ENCODE measurements around the gene RFTN1. TPM values are rescaled to one million over a fixed set of nuclear protein-coding genes. Genes with fewer than 3 reads are reported as not detected.

RFTN1 gene
- polyA plus RNA-seq, 2 of the 4 experiments (the other 2 are of a cell fraction), result 1.8 to 3.7 TPM

DNA sequence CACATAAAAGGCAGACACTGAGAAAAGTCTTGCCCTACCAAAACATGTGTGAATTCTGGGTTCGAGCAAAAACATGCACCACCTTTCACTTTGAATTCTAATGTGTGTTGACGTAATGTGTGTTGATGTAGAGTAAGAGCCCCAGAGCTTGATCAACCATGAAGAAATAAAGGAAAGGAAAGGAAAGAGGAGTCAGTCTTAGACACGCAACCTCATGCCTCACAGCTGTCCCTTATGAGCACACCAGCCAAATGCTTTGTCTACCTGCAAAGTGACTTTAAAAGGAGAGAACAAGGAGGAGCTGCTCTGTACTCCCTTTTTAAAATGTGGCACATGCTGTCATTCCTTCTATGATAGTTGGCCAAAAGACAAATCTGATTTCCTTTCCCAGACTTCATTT is 80.8 kb downstream of the RFTN1 start:
- 76% methylated on average over 3 of the region's 3 CpGs for WGBS (ENCODE audit: missing lambda C conversion rate)
- no peak for DNase-seq (ENCODE audit: low read depth in 1 of 2, low spot score in 1 of 2)
- FAIRE-seq, result no peak
- ChIA-PET POLR2A (no interaction called here), CTCF (no interaction called here)
- H3K4me2 ChIP-seq, result no peak overlapping the region
- ATAC-seq, result no peak
- no peak overlapping the region for H3K27ac ChIP-seq
- H3K4me1 ChIP-seq, result 0 out of 3 replicates have a peak, but pooled peaks cover 1% of the 10 kb centered on the region
- no peak overlapping the region for H3K4me3 ChIP-seq
- H3K9me3 ChIP-seq, result no peaks in the 10 kb centered on the region
- TF ChIP-seq MYC (IDR thresholded peaks at IDR 0.05; ENCODE audit: borderline replicate concordance, low read length) (no peak), ESRRA (IDR thresholded peaks at IDR 0.05; ENCODE audit: borderline replicate concordance, low read length) (no peak), NR3C1 (IDR thresholded peaks at IDR 0.05) (no peak), MAFK (IDR thresholded peaks at IDR 0.05; ENCODE audit: partially characterized antibody) (no peak), NFE2L2 (conservative IDR thresholded peaks at IDR 0.05; ENCODE audit: low read length) (no peak), FOXS1 (CRISPR knock-in tag; IDR thresholded peaks at IDR 0.05) (no peak), HEYL (CRISPR knock-in tag; IDR thresholded peaks at IDR 0.05) (no peak), NPAS2 (CRISPR knock-in tag; IDR thresholded peaks at IDR 0.05; ENCODE audit: borderline replicate concordance) (no peak), ZFP36 (IDR thresholded peaks at IDR 0.05; ENCODE audit: borderline replicate concordance, partially characterized antibody) (no peak), POLR2AphosphoS2 (conservative IDR thresholded peaks at IDR 0.05; ENCODE audit: low read length) (no peak)
- TF ChIP-seq, protein P1, sequence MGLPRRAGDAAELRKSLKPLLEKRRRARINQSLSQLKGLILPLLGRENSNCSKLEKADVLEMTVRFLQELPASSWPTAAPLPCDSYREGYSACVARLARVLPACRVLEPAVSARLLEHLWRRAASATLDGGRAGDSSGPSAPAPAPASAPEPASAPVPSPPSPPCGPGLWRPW (IDR thresholded peaks at IDR 0.05), result no peak
- TF ChIP-seq, protein P2, sequence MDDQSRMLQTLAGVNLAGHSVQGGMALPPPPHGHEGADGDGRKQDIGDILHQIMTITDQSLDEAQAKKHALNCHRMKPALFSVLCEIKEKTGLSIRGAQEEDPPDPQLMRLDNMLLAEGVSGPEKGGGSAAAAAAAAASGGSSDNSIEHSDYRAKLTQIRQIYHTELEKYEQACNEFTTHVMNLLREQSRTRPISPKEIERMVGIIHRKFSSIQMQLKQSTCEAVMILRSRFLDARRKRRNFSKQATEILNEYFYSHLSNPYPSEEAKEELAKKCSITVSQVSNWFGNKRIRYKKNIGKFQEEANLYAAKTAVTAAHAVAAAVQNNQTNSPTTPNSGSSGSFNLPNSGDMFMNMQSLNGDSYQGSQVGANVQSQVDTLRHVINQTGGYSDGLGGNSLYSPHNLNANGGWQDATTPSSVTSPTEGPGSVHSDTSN (IDR thresholded peaks at IDR 0.05), result no peak
- TF ChIP-seq, protein P3, sequence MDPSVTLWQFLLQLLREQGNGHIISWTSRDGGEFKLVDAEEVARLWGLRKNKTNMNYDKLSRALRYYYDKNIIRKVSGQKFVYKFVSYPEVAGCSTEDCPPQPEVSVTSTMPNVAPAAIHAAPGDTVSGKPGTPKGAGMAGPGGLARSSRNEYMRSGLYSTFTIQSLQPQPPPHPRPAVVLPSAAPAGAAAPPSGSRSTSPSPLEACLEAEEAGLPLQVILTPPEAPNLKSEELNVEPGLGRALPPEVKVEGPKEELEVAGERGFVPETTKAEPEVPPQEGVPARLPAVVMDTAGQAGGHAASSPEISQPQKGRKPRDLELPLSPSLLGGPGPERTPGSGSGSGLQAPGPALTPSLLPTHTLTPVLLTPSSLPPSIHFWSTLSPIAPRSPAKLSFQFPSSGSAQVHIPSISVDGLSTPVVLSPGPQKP (IDR thresholded peaks at IDR 0.05; ENCODE audit: low read depth, low read length), result no peak
- TF ChIP-seq, protein P4, sequence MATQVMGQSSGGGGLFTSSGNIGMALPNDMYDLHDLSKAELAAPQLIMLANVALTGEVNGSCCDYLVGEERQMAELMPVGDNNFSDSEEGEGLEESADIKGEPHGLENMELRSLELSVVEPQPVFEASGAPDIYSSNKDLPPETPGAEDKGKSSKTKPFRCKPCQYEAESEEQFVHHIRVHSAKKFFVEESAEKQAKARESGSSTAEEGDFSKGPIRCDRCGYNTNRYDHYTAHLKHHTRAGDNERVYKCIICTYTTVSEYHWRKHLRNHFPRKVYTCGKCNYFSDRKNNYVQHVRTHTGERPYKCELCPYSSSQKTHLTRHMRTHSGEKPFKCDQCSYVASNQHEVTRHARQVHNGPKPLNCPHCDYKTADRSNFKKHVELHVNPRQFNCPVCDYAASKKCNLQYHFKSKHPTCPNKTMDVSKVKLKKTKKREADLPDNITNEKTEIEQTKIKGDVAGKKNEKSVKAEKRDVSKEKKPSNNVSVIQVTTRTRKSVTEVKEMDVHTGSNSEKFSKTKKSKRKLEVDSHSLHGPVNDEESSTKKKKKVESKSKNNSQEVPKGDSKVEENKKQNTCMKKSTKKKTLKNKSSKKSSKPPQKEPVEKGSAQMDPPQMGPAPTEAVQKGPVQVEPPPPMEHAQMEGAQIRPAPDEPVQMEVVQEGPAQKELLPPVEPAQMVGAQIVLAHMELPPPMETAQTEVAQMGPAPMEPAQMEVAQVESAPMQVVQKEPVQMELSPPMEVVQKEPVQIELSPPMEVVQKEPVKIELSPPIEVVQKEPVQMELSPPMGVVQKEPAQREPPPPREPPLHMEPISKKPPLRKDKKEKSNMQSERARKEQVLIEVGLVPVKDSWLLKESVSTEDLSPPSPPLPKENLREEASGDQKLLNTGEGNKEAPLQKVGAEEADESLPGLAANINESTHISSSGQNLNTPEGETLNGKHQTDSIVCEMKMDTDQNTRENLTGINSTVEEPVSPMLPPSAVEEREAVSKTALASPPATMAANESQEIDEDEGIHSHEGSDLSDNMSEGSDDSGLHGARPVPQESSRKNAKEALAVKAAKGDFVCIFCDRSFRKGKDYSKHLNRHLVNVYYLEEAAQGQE (IDR thresholded peaks at IDR 0.05), result no peak

DNA sequence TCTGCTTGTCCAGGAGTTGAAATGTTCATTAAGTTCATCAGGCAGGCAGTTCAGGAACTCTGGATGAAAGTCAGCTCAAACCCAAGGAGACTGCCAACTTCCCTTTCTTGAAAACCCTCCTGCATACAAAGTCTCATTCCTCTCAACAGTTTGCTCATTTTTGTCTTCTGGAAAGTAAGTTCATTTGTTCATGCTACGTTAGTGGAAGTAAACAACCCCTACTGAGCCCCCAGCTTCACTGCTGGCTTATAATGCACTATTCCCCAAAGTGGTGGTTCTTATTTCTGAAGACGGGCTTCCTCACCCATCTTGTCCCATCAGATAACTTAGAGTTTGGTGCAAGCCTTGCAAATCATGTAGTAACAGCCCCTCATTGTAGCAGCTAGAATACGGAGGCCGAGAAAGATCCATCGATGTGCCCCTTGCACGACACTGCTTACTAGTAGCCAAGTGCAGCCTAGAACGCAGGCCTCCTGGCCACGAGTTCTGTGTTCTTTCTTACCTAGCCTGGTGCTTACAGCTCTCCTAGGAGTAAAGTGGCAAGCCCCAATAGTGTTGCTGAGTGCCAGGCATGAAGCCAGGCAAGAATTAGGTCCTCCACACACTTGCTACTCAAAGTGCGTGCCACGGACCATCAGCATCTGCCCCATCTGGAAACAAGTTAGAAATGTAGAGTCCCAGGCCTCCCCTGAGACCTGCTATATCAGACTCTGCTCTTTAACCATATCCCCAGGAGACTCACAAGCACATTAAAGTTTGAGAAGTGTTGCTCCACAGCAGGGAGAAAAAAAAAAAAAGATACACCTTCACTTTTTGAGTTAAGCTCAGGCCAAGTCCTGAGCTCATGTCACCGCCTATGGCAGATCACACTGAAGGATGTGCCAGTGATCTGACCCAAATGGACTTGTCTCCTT is 82.5 kb downstream of the RFTN1 start:
- H3K4me1 ChIP-seq, result peaks cover 11% of the 10 kb centered on the region; the same call in 2 of the 3 replicates
- no peak for TF ChIP-seq MYC (IDR thresholded peaks at IDR 0.05; ENCODE audit: borderline replicate concordance, low read length)
- no peak for TF ChIP-seq EHF (CRISPR knock-in tag; IDR thresholded peaks at IDR 0.05)
- no peak for TF ChIP-seq JUNB (IDR thresholded peaks at IDR 0.05)
- no peak for TF ChIP-seq MAZ (IDR thresholded peaks at IDR 0.05; ENCODE audit: borderline replicate concordance, low read depth, low read length)
- TF ChIP-seq ESRRA (IDR thresholded peaks at IDR 0.05; ENCODE audit: borderline replicate concordance, low read length), result no peak
- TF ChIP-seq CEBPB (IDR thresholded peaks at IDR 0.05), result no peak
- no peak for TF ChIP-seq NR3C1 (IDR thresholded peaks at IDR 0.05)
- TF ChIP-seq SREBF2 (IDR thresholded peaks at IDR 0.05), result no peak
- no peak for TF ChIP-seq BHLHE40 (IDR thresholded peaks at IDR 0.05; ENCODE audit: low read depth, low read length)
- H3K9me3 ChIP-seq, result no peaks in the 10 kb centered on the region
- no peak overlapping the region for H3K4me2 ChIP-seq
- DNase-seq (ENCODE audit: low read depth in 1 of 2, low spot score in 1 of 2) (no peak), FAIRE-seq (no peak), ATAC-seq (no peak)
- POLR2A ChIA-PET, result no interaction called here
- CTCF ChIA-PET, result no interaction called here
- WGBS (ENCODE audit: missing lambda C conversion rate), result 77% methylated on average over 11 of the region's 11 CpGs
- H3K4me3 ChIP-seq, result no peak overlapping the region
- no peak overlapping the region for H3K27ac ChIP-seq
